Left ventricle myocardium inferior (tissue), 1 donor: ENCODE results near the gene PDCD4. TPM values are rescaled to one million over a fixed set of nuclear protein-coding genes. Genes with fewer than 3 reads are reported as not detected.

ENCODE experiments used
- DNase-seq: peaks from one replicate; pipeline ENCODE4 v3.0.0-alpha.2; 2020
- H3K27ac ChIP-seq: fragments of 200-600 bp; replicated peaks from 2 replicates; pipeline ENCODE4 v1.8.0; 2021
- H3K27me3 ChIP-seq: fragments of 200-600 bp; 2 replicates; pipeline ENCODE4 v1.8.0; 2021; ENCODE audit warnings: low read depth
- H3K36me3 ChIP-seq: fragments of 200-600 bp; 2 replicates; pipeline ENCODE4 v1.8.0; 2021
- H3K4me1 ChIP-seq: fragments of 200-600 bp; 2 replicates; pipeline ENCODE4 v1.8.0; 2021
- H3K4me3 ChIP-seq: fragments of 200-600 bp; 2 replicates; pipeline ENCODE4 v1.8.0; 2021; ENCODE audit warnings: mild to moderate bottlenecking, moderate library complexity
- H3K9me3 ChIP-seq: fragments of 200-600 bp; replicated peaks from 2 replicates; pipeline ENCODE4 v1.8.0; 2021
- intact Hi-C: fragments of 100-400 bp; cut with micrococcal nuclease; formaldehyde crosslinking; loops from one replicate; pipeline ENCODE4 v1.11.0; 2022
- total RNA-seq: library from RNA; stranded (reverse); fragmentation: NEBNext Ultra II Directional; extraction: Animal tissue kit (Norgen Biotek cat#: 25700); gene quantifications from one replicate; pipeline ENCODE4 v1.2.1, GENCODE V29; 2021
- TF ChIP-seq, protein P1 (sequence below): fragments of 200-600 bp; IDR thresholded peaks from 2 replicates; pipeline ENCODE4 v1.8.0; 2021; ENCODE audit warnings: antibody characterized with exemption, mild to moderate bottlenecking, borderline replicate concordance
- donor health status: DM: no; HTN: yes; CAD: no; lungs with severe emphysema.

PDCD4 gene
- total RNA-seq, 1 donor from 2014 or later = 86.5 TPM

DNA sequence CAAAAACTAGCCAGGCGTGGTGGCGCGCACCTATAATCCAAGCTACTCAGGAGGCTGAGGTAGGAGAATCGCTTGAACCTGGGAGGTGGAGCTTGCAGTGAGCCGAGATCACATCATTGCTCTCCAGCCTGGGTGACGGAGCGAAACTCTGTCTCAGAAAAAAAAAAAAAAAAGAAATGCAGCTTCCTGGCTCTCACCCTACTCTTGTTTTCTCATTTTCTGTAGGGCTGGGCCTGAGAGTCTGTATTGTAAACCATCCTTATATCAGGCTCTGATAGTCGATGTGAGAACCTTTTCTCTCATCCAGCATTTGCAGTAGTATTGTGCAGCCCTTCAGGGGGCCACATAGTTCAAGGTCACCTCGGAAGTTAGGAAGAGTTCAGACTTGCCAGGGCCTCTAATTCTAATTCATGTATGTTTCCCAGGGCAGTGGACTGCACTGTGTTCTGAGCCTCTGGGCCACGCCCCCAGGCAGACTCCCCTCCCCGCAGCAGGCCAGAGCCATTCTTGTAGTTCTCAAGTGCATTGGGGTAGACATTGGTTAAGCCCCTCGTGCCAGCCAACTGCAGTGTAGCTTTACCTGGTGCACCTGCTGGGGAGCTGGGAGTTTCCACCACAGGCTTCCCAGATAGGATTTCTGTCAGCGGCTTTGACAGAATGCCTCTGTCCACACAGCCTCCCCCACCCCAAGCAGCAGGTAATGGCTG lies 38.3 kb upstream of the PDCD4 start:
- no peak overlapping the region for H3K4me3 ChIP-seq
- no peaks in the 10 kb centered on the region for H3K27me3 ChIP-seq
- intact Hi-C loops = no loop called here
- H3K4me1 ChIP-seq = peaks cover 88% of the 10 kb centered on the region
- H3K9me3 ChIP-seq = no peaks in the 10 kb centered on the region
- no peak for DNase-seq
- peak overlapping the region; percentile 75 for H3K27ac ChIP-seq
- TF ChIP-seq, protein P1, sequence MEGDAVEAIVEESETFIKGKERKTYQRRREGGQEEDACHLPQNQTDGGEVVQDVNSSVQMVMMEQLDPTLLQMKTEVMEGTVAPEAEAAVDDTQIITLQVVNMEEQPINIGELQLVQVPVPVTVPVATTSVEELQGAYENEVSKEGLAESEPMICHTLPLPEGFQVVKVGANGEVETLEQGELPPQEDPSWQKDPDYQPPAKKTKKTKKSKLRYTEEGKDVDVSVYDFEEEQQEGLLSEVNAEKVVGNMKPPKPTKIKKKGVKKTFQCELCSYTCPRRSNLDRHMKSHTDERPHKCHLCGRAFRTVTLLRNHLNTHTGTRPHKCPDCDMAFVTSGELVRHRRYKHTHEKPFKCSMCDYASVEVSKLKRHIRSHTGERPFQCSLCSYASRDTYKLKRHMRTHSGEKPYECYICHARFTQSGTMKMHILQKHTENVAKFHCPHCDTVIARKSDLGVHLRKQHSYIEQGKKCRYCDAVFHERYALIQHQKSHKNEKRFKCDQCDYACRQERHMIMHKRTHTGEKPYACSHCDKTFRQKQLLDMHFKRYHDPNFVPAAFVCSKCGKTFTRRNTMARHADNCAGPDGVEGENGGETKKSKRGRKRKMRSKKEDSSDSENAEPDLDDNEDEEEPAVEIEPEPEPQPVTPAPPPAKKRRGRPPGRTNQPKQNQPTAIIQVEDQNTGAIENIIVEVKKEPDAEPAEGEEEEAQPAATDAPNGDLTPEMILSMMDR = no peak
- H3K36me3 ChIP-seq = peaks cover 23% of the 10 kb centered on the region

DNA sequence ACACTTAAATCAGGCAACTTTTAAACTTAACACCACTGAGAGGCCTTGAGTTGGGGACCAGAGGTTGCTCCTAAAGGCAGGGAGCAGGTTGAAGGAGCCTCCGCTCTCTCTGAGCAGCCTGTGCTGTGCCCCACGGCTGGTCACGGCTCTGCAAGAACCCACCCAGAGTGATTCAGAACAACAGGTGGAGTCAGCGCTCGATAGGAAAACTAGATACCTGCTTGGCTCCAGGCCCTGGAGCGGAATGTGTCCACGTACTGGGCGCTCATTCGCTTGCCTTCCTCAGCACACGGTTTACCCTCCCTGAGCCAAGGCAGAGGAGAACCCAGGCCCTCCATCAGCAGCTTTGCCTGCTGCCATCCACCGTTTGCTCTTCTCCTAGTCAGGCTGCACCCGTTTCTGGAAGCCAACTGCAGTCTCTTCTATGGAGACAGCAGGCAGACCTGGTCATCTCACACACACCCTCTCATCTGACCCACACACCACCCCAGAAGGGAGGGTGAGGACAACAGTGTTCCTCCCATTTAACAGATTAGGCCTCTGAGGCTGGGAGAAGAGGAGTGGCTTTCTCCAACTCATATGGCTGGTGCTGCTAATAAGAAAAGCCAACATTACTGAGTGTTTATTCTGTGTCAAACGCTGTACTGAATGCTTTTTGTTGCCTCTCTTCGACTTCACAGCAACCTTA lies 37.6 kb upstream of the PDCD4 start:
- peaks cover 23% of the 10 kb centered on the region for H3K36me3 ChIP-seq
- TF ChIP-seq, protein P1 = no peak
- no peaks in the 10 kb centered on the region for H3K9me3 ChIP-seq
- H3K4me1 ChIP-seq = peaks cover 84% of the 10 kb centered on the region
- no peak for DNase-seq
- H3K4me3 ChIP-seq = no peak overlapping the region
- no peaks in the 10 kb centered on the region for H3K27me3 ChIP-seq
- peak overlapping the region; percentile 75 for H3K27ac ChIP-seq
- intact Hi-C loops = no loop called here

DNA sequence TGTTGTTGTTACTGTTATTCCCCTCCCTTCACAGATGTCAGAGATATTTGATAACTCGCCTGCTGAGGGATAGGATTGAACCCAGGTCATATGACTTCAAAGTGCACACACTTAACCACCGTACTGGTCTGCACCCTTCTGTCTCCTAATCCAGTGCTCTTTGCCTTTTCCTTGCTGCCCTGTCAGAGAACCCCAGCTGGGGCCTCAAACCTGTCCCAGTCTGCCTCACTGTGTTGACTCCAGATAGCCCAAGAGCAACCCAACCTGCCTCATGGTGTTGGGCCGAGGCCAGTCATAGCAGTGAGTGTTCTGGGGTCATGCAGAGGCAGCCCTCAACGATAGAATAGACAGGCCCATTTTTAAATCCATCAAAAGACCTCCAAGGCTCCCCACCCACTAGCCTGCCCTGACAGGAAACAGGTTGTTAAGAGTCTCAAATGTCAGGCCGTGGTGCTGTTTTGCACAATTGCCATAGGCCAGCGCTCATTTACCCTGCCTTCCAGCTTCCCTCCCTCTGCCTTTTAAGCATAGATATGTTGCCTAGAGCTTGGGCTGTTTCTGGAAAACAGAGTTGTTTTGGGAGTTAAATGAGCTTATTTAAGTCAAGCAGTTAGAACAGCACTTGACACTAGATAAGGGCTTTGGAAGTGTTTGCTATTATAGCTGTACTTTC lies 37.0 kb upstream of the PDCD4 start:
- TF ChIP-seq, protein P1 = no peak
- intact Hi-C loops = no loop called here
- H3K4me1 ChIP-seq = peaks cover 84% of the 10 kb centered on the region

DNA sequence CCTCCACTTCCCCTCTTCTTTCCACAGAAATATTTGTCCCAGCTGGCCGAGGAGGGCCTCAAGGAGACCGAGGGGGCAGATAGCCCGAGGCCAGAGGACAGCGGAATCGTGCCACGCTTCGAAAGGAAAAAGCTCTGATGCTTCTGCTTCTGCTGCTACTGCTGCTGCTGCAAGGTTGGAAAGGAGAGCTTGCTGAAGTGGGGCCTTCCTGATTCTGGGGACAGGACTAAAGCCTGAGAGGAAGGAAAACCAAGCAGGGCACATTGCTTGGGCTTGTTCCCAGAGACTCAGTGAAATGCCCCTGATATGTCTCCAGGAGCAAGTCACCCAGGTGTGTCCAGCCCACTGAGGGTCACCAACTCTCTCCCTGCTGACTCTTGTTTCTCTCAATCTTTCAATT lies 35.9 kb upstream of the PDCD4 start:
- TF ChIP-seq, protein P1 = no peak
- peaks cover 87% of the 10 kb centered on the region for H3K4me1 ChIP-seq
- DNase-seq = no peak
- H3K9me3 ChIP-seq = no peaks in the 10 kb centered on the region
- H3K36me3 ChIP-seq = peaks cover 18% of the 10 kb centered on the region
- intact Hi-C loops = no loop called here
- H3K27ac ChIP-seq = peak overlapping the region; percentile 75
- H3K27me3 ChIP-seq = no peaks in the 10 kb centered on the region
- no peak overlapping the region for H3K4me3 ChIP-seq

More for the DNA sequence above, 37.0 kb upstream of the PDCD4 start:
- H3K27ac ChIP-seq = peak overlapping the region; percentile 75
- H3K27me3 ChIP-seq = no peaks in the 10 kb centered on the region
- H3K36me3 ChIP-seq = peaks cover 23% of the 10 kb centered on the region
- no peak overlapping the region for H3K4me3 ChIP-seq
- no peak for DNase-seq
- H3K9me3 ChIP-seq = no peaks in the 10 kb centered on the region

DNA sequence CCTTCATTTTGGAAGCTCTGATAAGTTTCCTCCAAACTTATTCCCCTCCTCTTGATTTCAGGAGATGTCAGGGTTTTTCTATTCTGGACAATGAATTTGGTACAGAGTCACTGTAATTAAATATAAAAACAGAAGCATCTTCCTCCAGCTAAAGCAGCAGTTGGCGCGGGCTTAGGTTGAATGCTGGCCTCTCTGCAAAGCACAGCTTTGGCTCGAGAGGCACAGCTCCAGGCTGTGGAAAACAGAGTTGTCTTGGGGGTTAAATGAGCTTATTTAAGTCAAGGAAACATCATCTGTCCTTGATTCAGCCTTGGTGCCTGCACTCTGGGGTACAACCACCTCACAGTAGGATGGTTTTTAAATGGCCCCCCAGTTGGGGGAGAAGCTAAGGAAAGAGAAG lies 35.0 kb upstream of the PDCD4 start:
- Histone ChIP-seq H3K4me1 (peaks cover 83% of the 10 kb centered on the region), H3K27me3 (no peaks in the 10 kb centered on the region), H3K27ac (peak overlapping the region; percentile 75), H3K9me3 (no peaks in the 10 kb centered on the region), H3K36me3 (peaks cover 13% of the 10 kb centered on the region), H3K4me3 (no peak overlapping the region)
- TF ChIP-seq, protein P1 = no peak
- DNase-seq = no peak
- intact Hi-C loops = no loop called here
